GM20000 (cell line): Measurements from ENCODE around the gene TACO1.

Experiments used
- DNase-seq: peaks from one replicate; pipeline ENCODE4 v3.0.0; 2012; ENCODE audit warnings: low spot score
- TF ChIP-seq, protein P1 (sequence below): IDR thresholded peaks from 2 replicates; pipeline ENCODE4 v1.5.1; 2012; ENCODE audit warnings: mild to moderate bottlenecking, control low read depth; ENCODE audit errors: extremely low read depth, missing control alignments

TACO1 gene

DNA sequence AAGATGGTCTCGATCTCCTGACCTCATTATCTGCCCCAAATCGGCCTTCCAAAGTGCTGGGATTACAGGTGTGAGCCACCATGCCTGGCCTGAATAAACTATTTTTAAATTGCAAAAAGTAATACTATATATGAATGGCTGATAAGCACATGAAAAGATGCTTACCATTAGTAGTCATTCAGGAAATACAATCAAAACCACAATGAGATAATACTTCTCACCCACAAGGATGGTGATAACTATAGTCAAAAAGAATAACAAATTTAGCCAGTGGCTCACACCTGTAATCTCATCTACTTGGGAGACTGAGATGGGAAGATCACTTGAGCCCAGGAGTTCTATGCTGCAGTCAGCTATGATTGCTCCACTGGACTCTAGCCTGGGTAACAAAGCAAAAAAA, 2.4 kb upstream of the TACO1 start:
- no peak for DNase-seq
- TF ChIP-seq, protein P1, sequence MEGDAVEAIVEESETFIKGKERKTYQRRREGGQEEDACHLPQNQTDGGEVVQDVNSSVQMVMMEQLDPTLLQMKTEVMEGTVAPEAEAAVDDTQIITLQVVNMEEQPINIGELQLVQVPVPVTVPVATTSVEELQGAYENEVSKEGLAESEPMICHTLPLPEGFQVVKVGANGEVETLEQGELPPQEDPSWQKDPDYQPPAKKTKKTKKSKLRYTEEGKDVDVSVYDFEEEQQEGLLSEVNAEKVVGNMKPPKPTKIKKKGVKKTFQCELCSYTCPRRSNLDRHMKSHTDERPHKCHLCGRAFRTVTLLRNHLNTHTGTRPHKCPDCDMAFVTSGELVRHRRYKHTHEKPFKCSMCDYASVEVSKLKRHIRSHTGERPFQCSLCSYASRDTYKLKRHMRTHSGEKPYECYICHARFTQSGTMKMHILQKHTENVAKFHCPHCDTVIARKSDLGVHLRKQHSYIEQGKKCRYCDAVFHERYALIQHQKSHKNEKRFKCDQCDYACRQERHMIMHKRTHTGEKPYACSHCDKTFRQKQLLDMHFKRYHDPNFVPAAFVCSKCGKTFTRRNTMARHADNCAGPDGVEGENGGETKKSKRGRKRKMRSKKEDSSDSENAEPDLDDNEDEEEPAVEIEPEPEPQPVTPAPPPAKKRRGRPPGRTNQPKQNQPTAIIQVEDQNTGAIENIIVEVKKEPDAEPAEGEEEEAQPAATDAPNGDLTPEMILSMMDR: no peak

DNA sequence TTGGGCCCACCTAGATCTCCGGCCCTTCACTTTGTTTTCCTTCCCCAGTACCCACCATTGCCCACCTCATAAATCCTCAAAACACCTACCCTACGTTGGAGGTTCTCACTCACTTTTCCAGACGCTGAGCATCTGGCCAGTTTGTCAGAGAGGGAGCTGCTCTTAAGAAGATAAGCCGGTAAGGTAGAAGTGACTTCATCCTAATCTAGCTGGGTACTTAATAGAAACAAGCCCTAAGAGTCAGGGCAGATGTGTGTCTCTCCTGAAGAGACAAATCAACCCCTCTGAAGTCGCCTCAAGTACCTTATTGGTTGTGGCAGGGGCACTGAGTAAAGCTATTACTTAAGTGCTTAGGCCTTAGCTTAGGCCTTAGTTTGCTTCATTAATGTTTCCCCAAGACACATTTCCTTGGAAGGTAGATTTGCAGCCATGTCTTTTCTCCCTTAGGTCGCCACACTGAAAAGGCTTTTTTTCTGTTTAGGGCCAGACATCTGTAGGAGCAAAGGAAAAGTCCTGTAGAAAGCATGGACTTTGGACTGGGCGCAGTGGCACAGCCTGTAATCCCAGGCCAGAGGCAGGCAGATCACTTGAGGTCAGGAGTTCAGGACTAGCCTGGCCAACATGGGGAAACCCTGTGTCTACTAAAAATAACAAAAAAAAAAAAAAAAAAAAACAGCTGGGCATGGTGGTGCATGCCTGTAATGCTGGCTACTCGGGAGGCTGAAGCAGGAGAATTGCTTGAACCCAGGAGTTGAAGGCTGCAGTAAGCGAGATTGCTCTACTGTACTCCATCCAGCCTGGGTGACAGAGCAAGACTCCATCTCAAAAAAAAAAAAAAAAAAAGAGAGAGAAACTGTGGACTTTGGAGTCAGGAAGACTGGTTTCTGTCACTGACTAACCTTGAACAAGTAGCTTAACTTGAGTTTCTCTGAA, 1.0 kb downstream of the TACO1 start:
- TF ChIP-seq, protein P1: no peak
- DNase-seq: no peak

DNA sequence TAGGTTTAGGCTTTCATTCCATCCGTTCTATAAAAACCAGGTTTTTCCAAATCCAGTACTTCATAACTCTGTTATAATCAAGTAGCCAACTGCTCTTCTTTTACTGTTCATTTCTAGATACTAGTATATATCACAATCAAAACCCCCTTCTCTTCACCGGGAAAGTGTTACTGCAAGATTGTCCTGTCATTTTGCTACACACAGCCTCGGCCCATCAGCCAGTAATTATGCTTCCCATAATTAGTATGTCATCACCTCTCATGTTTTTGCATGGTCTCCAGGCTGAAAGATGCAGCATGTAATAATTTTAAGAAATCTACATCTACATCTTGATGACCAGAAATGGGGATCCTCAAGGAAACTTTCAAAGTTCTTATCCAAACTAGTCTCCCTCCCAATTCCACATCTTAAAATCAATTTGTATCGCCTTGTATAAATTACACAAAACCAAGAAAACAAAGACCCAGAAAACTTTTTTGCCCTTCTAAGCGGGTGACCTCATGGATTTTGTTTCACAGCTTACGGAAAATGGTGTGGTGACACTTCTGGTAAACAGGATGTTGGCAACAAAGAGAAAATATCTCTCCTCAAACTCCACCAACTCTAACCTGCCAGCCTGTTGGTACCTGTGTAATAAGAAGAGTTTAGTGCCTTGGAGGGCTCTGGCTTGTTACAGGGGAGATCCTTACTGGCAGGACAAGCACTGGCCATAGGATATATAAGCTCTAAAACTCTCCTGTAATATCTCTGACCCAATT, 9.3 kb downstream of the TACO1 start:
- no peak for DNase-seq
- TF ChIP-seq, protein P1: no peak

DNA sequence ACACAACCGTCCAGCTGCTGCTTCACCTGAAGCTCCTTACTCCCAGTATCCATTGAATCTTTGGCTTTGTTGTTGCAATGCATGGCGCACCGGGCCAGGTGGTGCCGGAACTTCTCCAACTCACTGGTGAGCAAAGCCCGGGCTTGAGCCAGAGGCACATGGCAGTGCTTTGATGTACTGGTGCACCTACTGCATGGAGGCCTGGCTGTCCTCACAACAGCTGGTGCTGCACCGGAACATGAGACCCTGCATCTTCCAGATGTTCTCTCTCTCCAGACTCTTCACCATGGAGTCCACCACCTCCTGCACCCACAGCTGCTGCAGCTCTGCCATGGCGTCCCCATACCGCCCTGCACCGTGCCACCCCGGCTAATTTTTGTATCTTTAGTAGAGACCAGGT, 10.2 kb downstream of the TACO1 start:
- TF ChIP-seq, protein P1: no peak
- no peak for DNase-seq

DNA sequence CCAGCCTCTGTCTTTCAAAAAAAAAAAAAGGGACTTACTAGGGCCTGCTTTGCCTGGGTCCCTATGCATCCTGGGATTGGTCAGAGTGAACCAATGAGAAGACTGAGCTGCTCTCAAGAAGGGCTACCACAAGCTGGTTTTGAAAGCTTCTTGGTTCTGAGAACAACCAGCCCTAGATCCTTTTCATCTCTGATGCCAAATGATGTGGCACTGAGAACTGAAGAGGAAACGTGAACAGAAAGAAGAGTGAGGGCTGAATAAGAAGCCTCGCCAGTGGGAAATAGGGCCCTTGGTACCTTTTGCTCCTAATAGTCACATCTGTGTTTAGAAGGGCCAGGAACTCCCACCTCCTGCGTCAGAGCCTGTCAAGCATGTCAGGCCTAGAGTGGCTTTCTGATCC, 10.7 kb downstream of the TACO1 start:
- TF ChIP-seq, protein P1: no peak
- no peak for DNase-seq

DNA sequence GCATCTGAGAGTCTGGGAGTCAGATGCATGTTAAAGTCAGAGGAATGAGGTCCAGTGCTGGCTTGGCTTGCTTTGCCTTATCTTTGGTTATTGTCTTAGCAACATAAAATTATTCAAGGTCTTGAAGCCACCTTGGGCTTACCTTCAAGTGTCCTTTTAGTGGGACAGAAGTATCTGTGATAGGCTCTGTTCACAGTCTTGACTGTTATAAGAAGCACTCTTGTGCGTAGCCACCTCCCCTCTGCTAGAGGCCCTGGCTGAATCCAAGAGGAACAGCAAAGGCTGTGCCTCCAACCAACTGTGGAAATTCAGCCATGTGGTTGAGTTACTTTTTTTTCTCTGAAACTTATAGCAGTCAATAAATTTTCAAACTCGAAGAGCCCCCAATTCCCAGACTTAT, 13.0 kb downstream of the TACO1 start:
- TF ChIP-seq, protein P1: no peak
- no peak for DNase-seq

DNA sequence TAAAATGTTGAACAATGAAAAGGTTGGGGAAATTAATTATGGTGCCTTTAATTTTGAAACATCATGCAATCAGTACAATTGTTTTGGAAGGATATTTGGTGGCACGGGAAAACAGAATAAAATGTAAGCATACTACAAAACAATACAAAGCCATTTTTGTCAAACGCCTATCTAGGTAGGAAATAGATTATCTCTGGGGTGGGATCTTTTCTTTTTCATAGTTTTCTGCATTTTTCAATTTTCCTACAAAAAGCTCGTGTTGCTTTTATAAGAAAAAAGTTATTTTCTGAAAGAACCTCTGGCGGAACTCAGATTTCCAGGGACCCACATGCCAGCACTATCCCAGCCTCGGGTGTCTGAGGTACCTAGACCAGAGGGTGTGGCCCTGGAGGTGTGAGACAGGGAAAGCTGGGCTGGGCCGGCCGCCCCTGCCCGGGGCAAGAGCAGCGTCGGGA, 20.6 kb downstream of the TACO1 start:
- TF ChIP-seq, protein P1: no peak
- no peak for DNase-seq
